ENCODE measurements around the gene HCFC1.

Gene HCFC1

GRCh38 chrX:153905481-153906095 is 66.0 kb downstream of the HCFC1 start:
- TF ChIP-seq CTBP1 (IDR thresholded peaks at IDR 0.05; ENCODE audit: borderline replicate concordance) = no peak
- no peak for TF ChIP-seq FOXA1 (IDR thresholded peaks at IDR 0.05)
- no peak for TF ChIP-seq NFRKB (IDR thresholded peaks at IDR 0.05)
- TF ChIP-seq LEF1 (IDR thresholded peaks at IDR 0.05; ENCODE audit: borderline replicate concordance) = no peak
- TF ChIP-seq FOXM1 (IDR thresholded peaks at IDR 0.05; ENCODE audit: borderline replicate concordance) = no peak
- no peak for TF ChIP-seq ZNF384 (IDR thresholded peaks at IDR 0.05)
- TF ChIP-seq SUZ12 (IDR thresholded peaks at IDR 0.05) = no peak
- no peak for TF ChIP-seq ARNT (IDR thresholded peaks at IDR 0.05)
- no peak for TF ChIP-seq SP1 (IDR thresholded peaks at IDR 0.05)
- no peak for TF ChIP-seq TARDBP (IDR thresholded peaks at IDR 0.05)
- TF ChIP-seq L3MBTL2 (conservative IDR thresholded peaks at IDR 0.05) = no peak
- TF ChIP-seq HDGF (IDR thresholded peaks at IDR 0.05; ENCODE audit: borderline replicate concordance) = no peak
- TF ChIP-seq ELF4 (IDR thresholded peaks at IDR 0.05) = no peak
- TF ChIP-seq PKNOX1 (IDR thresholded peaks at IDR 0.05) = no peak
- TF ChIP-seq BHLHE40 (IDR thresholded peaks at IDR 0.05; ENCODE audit: borderline replicate concordance) = no peak
- no peak for TF ChIP-seq FOXK2 (IDR thresholded peaks at IDR 0.05)
- ChIA-PET CTCF (no interaction called here), POLR2A (no interaction called here)
- DNase-seq (ENCODE audit: extremely low spot score) = no peak

- CTCF ChIA-PET = no interaction called here
- DNase-seq (ENCODE audit: extremely low spot score) = no peak
- POLR2A ChIA-PET = no interaction called here
- no peak for TF ChIP-seq L3MBTL2 (conservative IDR thresholded peaks at IDR 0.05)
- no peak for TF ChIP-seq SUZ12 (IDR thresholded peaks at IDR 0.05)
Observed at GRCh38 chrX:153903991-153904957, 67.3 kb downstream of the HCFC1 start, which contains the start of gene AVPR2. TSS of gene AVPR2 (plus strand) at chrX:153904673. CDS start at chrX:153905146, 473 bp downstream.

- no peak for DNase-seq (ENCODE audit: extremely low spot score)
- CTCF ChIA-PET = no interaction called here
- no peak for TF ChIP-seq HDGF (IDR thresholded peaks at IDR 0.05; ENCODE audit: borderline replicate concordance)
- TF ChIP-seq ZNF384 (IDR thresholded peaks at IDR 0.05) = no peak
- TF ChIP-seq LEF1 (IDR thresholded peaks at IDR 0.05; ENCODE audit: borderline replicate concordance) = no peak
- no peak for TF ChIP-seq BHLHE40 (IDR thresholded peaks at IDR 0.05; ENCODE audit: borderline replicate concordance)
- no peak for TF ChIP-seq CTBP1 (IDR thresholded peaks at IDR 0.05; ENCODE audit: borderline replicate concordance)
- no peak for TF ChIP-seq FOXK2 (IDR thresholded peaks at IDR 0.05)
- TF ChIP-seq PKNOX1 (IDR thresholded peaks at IDR 0.05) = no peak
- TF ChIP-seq ARNT (IDR thresholded peaks at IDR 0.05) = no peak
- no peak for TF ChIP-seq L3MBTL2 (conservative IDR thresholded peaks at IDR 0.05)
- TF ChIP-seq FOXM1 (IDR thresholded peaks at IDR 0.05; ENCODE audit: borderline replicate concordance) = no peak
- no peak for TF ChIP-seq ELF4 (IDR thresholded peaks at IDR 0.05)
- TF ChIP-seq TARDBP (IDR thresholded peaks at IDR 0.05) = no peak
- no peak for TF ChIP-seq FOXA1 (IDR thresholded peaks at IDR 0.05)
- POLR2A ChIA-PET = no interaction called here
Observed at GRCh38 chrX:153903238-153903980, 68.2 kb downstream of the HCFC1 start.

- CTCF ChIA-PET = no interaction called here
- DNase-seq (ENCODE audit: extremely low spot score) = no peak
- POLR2A ChIA-PET = no interaction called here
- no peak for TF ChIP-seq ZNF384 (IDR thresholded peaks at IDR 0.05)
- no peak for TF ChIP-seq SUZ12 (IDR thresholded peaks at IDR 0.05)
- TF ChIP-seq ARNT (IDR thresholded peaks at IDR 0.05) = no peak
- no peak for TF ChIP-seq CTBP1 (IDR thresholded peaks at IDR 0.05; ENCODE audit: borderline replicate concordance)
- TF ChIP-seq FOXM1 (IDR thresholded peaks at IDR 0.05; ENCODE audit: borderline replicate concordance) = no peak
- no peak for TF ChIP-seq ELF4 (IDR thresholded peaks at IDR 0.05)
- TF ChIP-seq BHLHE40 (IDR thresholded peaks at IDR 0.05; ENCODE audit: borderline replicate concordance) = no peak
- no peak for TF ChIP-seq HDGF (IDR thresholded peaks at IDR 0.05; ENCODE audit: borderline replicate concordance)
Observed at GRCh38 chrX:153902385-153902784, 69.2 kb downstream of the HCFC1 start.

- POLR2A ChIA-PET = no interaction called here
- no peak for DNase-seq (ENCODE audit: extremely low spot score)
- TF ChIP-seq HDGF (IDR thresholded peaks at IDR 0.05; ENCODE audit: borderline replicate concordance) (no peak), TARDBP (IDR thresholded peaks at IDR 0.05) (no peak), CTBP1 (IDR thresholded peaks at IDR 0.05; ENCODE audit: borderline replicate concordance) (no peak), FOXA1 (IDR thresholded peaks at IDR 0.05) (no peak), ZNF384 (IDR thresholded peaks at IDR 0.05) (no peak), L3MBTL2 (conservative IDR thresholded peaks at IDR 0.05) (no peak), FOXM1 (IDR thresholded peaks at IDR 0.05; ENCODE audit: borderline replicate concordance) (no peak), FOXK2 (IDR thresholded peaks at IDR 0.05) (no peak), NFRKB (IDR thresholded peaks at IDR 0.05) (no peak)
Observed at GRCh38 chrX:153901753-153902140, 69.9 kb downstream of the HCFC1 start.

More at GRCh38 chrX:153901753-153902140, 69.9 kb downstream of the HCFC1 start:
- CTCF ChIA-PET = no interaction called here
